ENCODE data around the gene KDM4B. TPM values are rescaled to one million over a fixed set of nuclear protein-coding genes. Genes with fewer than 3 reads are reported as not detected.

Gene KDM4B
- total RNA-seq, 2 experiments from 2014 or later = 33.9 to 35.8 TPM

DNA sequence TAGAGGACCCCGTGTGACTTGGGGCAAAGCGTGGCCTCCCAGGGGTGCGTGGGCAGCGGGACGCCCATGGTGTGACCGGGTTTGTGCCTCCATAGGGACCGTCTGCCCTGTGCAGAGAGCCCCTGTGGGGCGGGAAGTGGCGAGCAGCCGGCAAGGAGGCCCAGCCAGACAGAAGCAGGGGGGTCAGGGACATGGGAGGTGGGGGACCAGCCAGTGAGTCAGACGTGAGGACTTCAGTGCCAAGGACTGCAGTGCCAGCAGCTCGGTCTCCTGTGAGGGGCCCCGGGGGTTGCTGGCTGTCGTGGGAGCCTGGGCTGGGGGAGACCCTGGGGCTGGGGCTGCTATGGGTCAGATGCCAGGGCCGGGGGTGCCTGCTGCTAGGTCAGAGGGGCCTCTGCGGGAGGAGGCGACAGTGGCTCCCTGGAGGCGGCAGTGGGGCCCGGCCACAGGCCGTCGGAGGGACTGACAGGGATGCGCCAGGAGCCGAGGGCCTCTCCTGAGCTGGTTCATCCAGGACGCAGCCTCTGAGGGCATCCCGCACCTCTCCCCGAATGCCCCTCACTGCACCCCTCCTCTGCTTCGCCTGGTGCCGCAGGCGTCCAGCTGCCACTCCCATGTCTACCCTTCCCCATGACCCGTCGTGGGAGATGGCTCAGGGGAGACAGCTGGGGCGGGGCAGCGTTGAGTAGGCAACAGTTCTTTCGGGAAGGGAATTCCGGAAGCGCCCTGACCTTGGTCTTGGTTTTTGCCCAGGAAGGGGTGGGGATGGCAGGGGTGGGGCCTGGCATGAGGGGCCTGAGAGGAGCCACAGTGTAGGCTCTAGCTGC lies 80.0 kb downstream of the KDM4B start:
- H3K27me3 Mint-ChIP-seq = no peaks in the 10 kb centered on the region
- CTCF ChIA-PET = interaction anchor here (0.6 to 0.9 kb wide), 5 partner anchors 10 to 196 kb away, joined by 3 to 4 read pairs (median 3); no protein-coding TSS in a partner anchor
- DNase-seq (no peak), ATAC-seq (no peak)
- no peak overlapping the region for H3K27ac Mint-ChIP-seq
- no peak overlapping the region for H3K4me3 Mint-ChIP-seq
- no peaks in the 10 kb centered on the region for H3K9me3 Mint-ChIP-seq (ENCODE audit: low read depth)
- intact Hi-C loops (cut with DNase I, micrococcal nuclease) = loop anchor here in 1 of 2 experiments (1.0 to 2.0 kb wide), 4 partner anchors 105 to 530 kb away; no protein-coding TSS in a partner anchor
- POLR2A ChIA-PET = interaction anchor here (0.7 kb wide), 1 partner anchor 354 kb away, joined by 3 read pairs; no protein-coding TSS in a partner anchor
- peaks cover 2% of the 10 kb centered on the region for H3K4me1 Mint-ChIP-seq
- H3K36me3 Mint-ChIP-seq (ENCODE audit: low read depth) = no peaks in the 10 kb centered on the region

DNA sequence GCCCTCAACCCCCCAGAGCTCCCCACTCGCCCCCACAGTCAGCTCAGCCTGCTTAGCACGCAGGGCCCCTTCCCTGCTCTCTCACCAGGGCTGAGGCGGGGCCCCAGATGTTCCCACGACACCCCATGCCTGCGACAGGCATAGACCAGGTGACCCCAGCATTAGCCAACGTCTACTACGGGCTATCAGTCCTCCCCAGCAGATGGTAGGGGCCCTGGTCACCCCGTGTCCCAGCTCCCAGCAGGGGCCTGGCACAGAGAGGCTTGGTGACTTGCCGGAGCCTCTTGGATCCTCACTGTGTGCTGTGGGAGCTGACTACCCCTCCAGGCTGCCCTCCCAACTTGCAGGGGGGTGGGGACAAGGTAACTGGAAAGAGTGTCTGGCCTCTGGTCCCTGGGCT lies 80.6 kb downstream of the KDM4B start:
- H3K27me3 Mint-ChIP-seq = no peaks in the 10 kb centered on the region
- DNase-seq = no peak
- no peaks in the 10 kb centered on the region for H3K9me3 Mint-ChIP-seq (ENCODE audit: low read depth)
- intact Hi-C loops (cut with DNase I, micrococcal nuclease) = loop anchor here in 1 of 2 experiments (2.0 kb wide), 1 partner anchor 529 kb away; no protein-coding TSS in a partner anchor
- H3K36me3 Mint-ChIP-seq (ENCODE audit: low read depth) = no peaks in the 10 kb centered on the region
- POLR2A ChIA-PET = interaction anchor here (0.7 kb wide), 1 partner anchor 354 kb away, joined by 3 read pairs; no protein-coding TSS in a partner anchor
- no peak overlapping the region for H3K27ac Mint-ChIP-seq
- CTCF ChIA-PET = interaction anchor here (0.7 to 1.1 kb wide), 4 partner anchors 11 to 195 kb away, joined by 3 to 4 read pairs (median 3); partner anchors contain the start of gene PLIN3
- H3K4me3 Mint-ChIP-seq = no peak overlapping the region
- no peak for ATAC-seq
- peaks cover 2% of the 10 kb centered on the region for H3K4me1 Mint-ChIP-seq

DNA sequence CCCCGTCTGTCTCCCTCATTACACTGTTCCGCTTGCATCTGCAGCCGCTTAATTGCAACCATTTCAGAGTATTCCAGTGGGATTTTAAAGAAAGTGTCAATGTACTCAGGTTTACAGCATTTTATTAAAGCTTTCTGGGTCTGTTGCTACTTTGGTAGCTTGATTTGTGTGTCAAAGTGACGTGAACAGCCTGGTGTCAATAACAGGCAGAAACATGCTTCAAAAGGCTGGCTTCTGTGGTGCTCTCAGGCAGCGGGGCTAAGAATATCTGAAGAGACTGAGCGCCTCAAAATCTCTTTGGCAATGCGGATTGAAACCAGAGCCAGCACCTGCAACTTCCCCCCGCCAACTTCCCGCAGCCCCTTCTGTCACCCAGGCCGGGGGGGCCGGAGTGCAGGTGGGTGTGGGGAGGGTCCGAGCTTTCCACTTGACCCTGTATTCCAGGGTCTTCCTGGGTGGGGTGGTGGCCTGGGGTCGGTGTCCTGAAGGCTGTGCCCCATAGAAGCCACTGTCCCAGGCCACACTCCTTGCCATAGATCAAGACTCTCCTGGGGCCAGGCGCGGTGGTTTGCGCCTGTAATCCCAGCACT lies 81.2 kb downstream of the KDM4B start:
- H3K27ac Mint-ChIP-seq = no peak overlapping the region
- H3K4me1 Mint-ChIP-seq = peaks cover 2% of the 10 kb centered on the region
- H3K36me3 Mint-ChIP-seq (ENCODE audit: low read depth) = no peaks in the 10 kb centered on the region
- ATAC-seq (no peak), DNase-seq (no peak)
- intact Hi-C loops (cut with DNase I, micrococcal nuclease) = loop anchor here in 1 of 2 experiments (5.0 kb wide), 1 partner anchor 102 kb away; no protein-coding TSS in a partner anchor
- H3K27me3 Mint-ChIP-seq = no peaks in the 10 kb centered on the region
- no peaks in the 10 kb centered on the region for H3K9me3 Mint-ChIP-seq (ENCODE audit: low read depth)
- CTCF ChIA-PET = interaction anchor here (0.9 to 1.1 kb wide), 3 partner anchors 11 to 183 kb away, joined by 3 to 4 read pairs (median 3); partner anchors contain the start of gene PLIN3
- H3K4me3 Mint-ChIP-seq = no peak overlapping the region
- POLR2A ChIA-PET = no interaction called here

DNA sequence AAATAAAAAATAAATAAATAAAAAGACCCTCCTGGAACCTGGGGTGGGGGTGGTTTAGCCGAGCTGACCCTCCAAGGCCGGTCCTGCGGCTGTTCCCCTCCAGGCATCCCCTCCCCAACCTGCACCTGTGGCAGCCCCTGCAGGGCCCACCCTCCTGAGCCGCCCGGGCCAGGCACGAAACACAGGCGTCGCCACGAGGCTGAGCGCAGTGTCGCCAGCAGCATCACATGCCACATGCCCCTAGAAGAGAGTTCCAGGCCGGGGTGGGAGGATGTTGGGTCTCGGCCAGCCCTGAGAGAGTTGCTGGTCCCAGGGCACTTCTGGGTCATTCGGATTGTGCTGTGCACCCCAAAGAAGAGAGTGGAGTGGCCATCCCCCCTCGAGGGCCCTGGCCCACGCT lies 82.0 kb downstream of the KDM4B start:
- CTCF ChIA-PET = no interaction called here
- Mint-ChIP-seq H3K9me3 (ENCODE audit: low read depth) (no peaks in the 10 kb centered on the region), H3K36me3 (ENCODE audit: low read depth) (no peaks in the 10 kb centered on the region), H3K4me3 (no peak overlapping the region), H3K27me3 (no peaks in the 10 kb centered on the region), H3K27ac (no peak overlapping the region), H3K4me1 (peaks cover 2% of the 10 kb centered on the region)
- intact Hi-C loops (cut with DNase I, micrococcal nuclease) = loop anchor here in 1 of 2 experiments (5.0 kb wide), 1 partner anchor 101 kb away; no protein-coding TSS in a partner anchor
- ATAC-seq (no peak), DNase-seq (no peak)
- POLR2A ChIA-PET = no interaction called here

DNA sequence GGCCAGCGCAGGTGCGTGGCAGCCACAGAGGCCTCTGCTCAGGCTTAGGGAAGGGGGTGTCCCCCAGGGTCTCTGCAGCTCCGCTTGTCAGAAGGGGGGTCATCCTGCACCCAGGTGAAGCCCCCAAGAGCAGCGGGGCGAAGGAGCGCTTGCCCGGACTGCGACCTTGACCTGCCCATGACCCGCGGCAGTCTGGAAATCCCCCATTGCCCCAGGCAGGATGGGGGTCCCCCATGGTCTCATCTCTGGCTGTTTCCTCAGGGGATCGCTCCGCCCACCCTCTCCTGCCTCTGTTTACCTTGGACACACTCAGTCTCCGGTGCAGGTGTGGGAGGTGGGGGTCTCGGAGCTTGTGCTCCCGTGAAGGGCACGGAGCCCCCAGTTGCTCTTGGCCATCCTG lies 82.7 kb downstream of the KDM4B start:
- intact Hi-C loops (cut with DNase I, micrococcal nuclease) = loop anchor here in 1 of 2 experiments (5.0 kb wide), 1 partner anchor 101 kb away; no protein-coding TSS in a partner anchor
- ChIA-PET CTCF (no interaction called here), POLR2A (no interaction called here)
- no peak overlapping the region for H3K4me3 Mint-ChIP-seq
- no peak overlapping the region for H3K27ac Mint-ChIP-seq
- DNase-seq (no peak), ATAC-seq (no peak)
- H3K4me1 Mint-ChIP-seq = peaks cover 2% of the 10 kb centered on the region
- no peaks in the 10 kb centered on the region for H3K9me3 Mint-ChIP-seq (ENCODE audit: low read depth)
- no peaks in the 10 kb centered on the region for H3K27me3 Mint-ChIP-seq
- H3K36me3 Mint-ChIP-seq (ENCODE audit: low read depth) = peaks cover 1% of the 10 kb centered on the region

DNA sequence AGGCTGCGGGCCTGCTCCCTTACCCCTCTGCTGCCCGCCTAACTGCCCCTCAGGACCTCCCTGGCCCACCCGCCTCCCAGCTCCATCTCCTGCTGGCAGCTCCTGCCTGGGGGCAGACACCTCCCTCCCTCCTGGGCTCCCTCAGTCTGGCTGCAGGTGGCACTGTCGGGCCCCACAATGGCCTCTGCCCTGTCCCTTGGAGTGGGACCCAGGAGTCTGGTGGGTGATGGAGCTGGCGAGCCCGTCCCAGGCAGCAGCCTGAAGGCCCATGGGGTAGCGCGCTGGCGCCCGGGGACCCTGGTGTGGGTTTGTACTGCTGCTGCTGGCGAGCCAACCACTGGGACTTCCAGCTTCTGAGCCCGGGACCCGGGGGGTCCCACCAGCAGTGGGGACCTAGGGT lies 83.6 kb downstream of the KDM4B start:
- peaks cover 1% of the 10 kb centered on the region for H3K36me3 Mint-ChIP-seq (ENCODE audit: low read depth)
- no peaks in the 10 kb centered on the region for H3K9me3 Mint-ChIP-seq (ENCODE audit: low read depth)
- no peak overlapping the region for H3K27ac Mint-ChIP-seq
- H3K27me3 Mint-ChIP-seq = no peaks in the 10 kb centered on the region
- POLR2A ChIA-PET = no interaction called here
- CTCF ChIA-PET = no interaction called here
- ATAC-seq = no peak
- H3K4me1 Mint-ChIP-seq = peaks cover 2% of the 10 kb centered on the region
- no peak for DNase-seq
- no peak overlapping the region for H3K4me3 Mint-ChIP-seq
- intact Hi-C loops (cut with DNase I, micrococcal nuclease) = loop anchor here in 1 of 2 experiments (5.0 kb wide), 1 partner anchor 100 kb away; no protein-coding TSS in a partner anchor

DNA sequence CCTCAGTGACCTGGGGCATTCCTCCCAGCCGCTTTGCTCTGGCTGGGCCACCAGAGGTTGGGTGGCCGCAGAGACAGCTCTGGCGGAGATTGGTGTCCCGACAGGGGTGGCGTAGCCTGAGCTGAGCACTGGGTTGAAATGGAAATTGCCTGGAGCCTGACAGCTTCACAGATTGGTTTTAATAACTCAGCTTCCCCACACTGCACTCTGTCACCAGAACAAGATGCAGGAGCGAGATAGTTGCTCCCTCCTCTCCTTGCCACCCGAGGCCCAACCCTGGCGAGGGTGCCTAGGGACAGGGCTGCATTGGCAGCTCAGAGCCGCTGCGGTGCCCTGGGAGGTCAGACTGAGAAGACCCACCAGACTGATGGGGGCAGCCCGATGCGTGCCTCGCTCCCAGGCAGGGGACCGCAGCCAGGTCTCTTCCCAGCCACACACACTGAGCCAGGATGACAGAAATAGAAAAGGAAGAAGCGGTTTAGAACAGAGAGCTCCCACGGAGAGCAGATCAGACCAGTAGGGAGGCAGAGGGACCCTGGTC lies 84.1 kb downstream of the KDM4B start:
- Mint-ChIP-seq H3K36me3 (ENCODE audit: low read depth) (peaks cover 3% of the 10 kb centered on the region), H3K9me3 (ENCODE audit: low read depth) (no peaks in the 10 kb centered on the region), H3K4me3 (no peak overlapping the region), H3K27me3 (no peaks in the 10 kb centered on the region), H3K27ac (no peak overlapping the region), H3K4me1 (peaks cover 2% of the 10 kb centered on the region)
- no peak for DNase-seq
- intact Hi-C loops (cut with DNase I, micrococcal nuclease) = loop anchor here in 1 of 2 experiments (5.0 kb wide), 1 partner anchor 99 kb away; no protein-coding TSS in a partner anchor
- ChIA-PET POLR2A (no interaction called here), CTCF (interaction anchor here (0.6 kb wide), 1 partner anchor 425 kb away, joined by 3 read pairs; no protein-coding TSS in a partner anchor)
- ATAC-seq = no peak

DNA sequence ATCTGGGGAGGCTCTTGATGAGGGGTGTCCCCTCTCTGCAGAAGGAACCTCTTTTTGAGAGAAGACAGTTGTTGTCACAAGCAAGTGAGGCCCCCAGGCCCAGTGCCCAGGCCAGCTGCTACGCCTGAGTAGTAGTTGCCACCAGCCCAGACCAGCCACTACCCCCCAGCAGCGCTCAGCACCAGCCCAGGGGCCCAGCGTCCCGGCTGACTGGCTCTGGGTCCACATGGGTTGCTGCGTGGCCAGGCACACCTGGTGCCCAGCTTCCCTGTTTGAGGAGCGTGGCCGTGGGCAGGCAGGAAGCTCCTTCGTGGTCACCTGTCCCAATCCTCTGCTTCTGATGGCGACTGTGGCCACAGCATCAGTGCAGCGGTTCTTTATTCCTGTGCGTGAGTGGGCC lies 84.7 kb downstream of the KDM4B start:
- Mint-ChIP-seq H3K36me3 (ENCODE audit: low read depth) (peaks cover 3% of the 10 kb centered on the region), H3K27ac (no peak overlapping the region), H3K4me1 (no peaks in the 10 kb centered on the region), H3K9me3 (ENCODE audit: low read depth) (no peaks in the 10 kb centered on the region), H3K4me3 (no peak overlapping the region), H3K27me3 (no peaks in the 10 kb centered on the region)
- DNase-seq (no peak), ATAC-seq (no peak)
- ChIA-PET CTCF (interaction anchor here (0.6 kb wide), 1 partner anchor 424 kb away, joined by 3 read pairs; no protein-coding TSS in a partner anchor), POLR2A (no interaction called here)
- intact Hi-C loops (cut with DNase I, micrococcal nuclease) = loop anchor here in 1 of 2 experiments (5.0 kb wide), 1 partner anchor 99 kb away; no protein-coding TSS in a partner anchor

DNA sequence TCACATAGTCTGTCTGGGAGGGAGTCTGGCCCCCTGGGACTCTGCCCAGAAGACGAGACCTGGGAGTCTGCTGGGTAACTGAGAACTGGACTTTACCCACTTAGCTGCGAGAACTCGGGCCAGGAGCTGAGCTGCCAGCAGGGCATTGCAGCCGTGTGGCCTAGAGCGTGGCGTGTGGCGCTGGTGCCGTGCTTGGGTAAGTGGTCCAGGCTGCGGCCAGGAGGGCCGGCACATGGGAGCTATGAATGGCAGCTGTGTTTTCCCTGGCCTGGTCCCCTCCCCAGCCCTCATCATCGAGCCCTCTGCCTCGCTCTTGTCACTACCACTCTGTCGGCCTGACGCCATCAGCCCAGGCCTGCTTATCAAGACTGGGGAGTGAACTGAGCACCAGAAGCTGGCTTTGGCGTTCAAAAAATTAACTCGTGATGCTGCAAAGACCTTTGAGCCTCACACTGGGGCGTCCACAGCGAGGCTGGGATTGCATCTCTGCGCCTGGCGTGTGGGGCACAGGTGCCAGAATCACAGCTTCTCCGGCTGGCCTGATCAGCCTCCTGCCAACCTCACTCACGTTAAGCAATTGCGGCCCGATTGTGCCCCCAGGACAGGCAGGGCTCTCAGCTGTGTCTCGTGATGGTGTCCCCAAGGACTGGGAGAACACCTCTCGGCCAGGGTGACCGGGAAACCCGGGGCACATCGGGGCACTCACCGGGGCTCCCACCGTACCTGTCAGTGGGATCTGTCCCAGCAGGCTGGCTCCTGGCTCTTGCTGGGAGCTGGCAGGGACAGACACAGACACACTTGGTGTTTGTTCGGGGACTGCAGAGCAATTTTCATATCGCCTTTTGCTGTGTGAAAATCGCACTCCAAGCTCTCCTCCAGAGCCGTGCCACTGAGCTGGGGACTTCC lies 85.9 kb downstream of the KDM4B start:
- POLR2A ChIA-PET = no interaction called here
- DNase-seq = no peak
- CTCF ChIA-PET = interaction anchor here (0.5 kb wide), 1 partner anchor 968 kb away, joined by 3 read pairs; no protein-coding TSS in a partner anchor
- Mint-ChIP-seq H3K9me3 (ENCODE audit: low read depth) (no peaks in the 10 kb centered on the region), H3K4me3 (no peak overlapping the region), H3K27ac (no peak overlapping the region), H3K27me3 (no peaks in the 10 kb centered on the region), H3K4me1 (no peaks in the 10 kb centered on the region), H3K36me3 (ENCODE audit: low read depth) (peaks cover 3% of the 10 kb centered on the region)
- intact Hi-C loops (cut with DNase I, micrococcal nuclease) = loop anchor here in 1 of 2 experiments (5.0 kb wide), 1 partner anchor 97 kb away; no protein-coding TSS in a partner anchor
- no peak for ATAC-seq

DNA sequence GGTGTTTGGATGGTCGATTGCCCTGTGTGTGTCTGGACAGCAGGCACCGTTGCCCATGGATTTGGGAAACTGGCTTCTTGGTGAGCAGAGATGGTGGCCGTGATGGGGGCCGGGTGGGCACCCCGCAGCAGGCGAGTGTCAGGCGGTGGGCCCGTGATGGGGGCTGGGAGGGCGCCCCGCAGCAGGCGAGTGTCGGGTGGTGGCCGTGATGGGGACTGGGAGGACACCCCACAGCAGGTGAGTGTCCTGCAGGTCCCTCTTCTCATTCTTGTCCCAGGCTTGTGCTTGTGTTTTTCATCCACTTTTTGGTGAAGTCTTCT lies 86.5 kb downstream of the KDM4B start:
- Mint-ChIP-seq H3K27ac (no peak overlapping the region), H3K9me3 (ENCODE audit: low read depth) (no peaks in the 10 kb centered on the region), H3K4me3 (no peak overlapping the region), H3K4me1 (no peaks in the 10 kb centered on the region), H3K36me3 (ENCODE audit: low read depth) (peaks cover 3% of the 10 kb centered on the region), H3K27me3 (no peaks in the 10 kb centered on the region)
- DNase-seq = no peak
- intact Hi-C loops (cut with DNase I, micrococcal nuclease) = no loop called here
- ATAC-seq = no peak
- ChIA-PET CTCF (no interaction called here), POLR2A (no interaction called here)

DNA sequence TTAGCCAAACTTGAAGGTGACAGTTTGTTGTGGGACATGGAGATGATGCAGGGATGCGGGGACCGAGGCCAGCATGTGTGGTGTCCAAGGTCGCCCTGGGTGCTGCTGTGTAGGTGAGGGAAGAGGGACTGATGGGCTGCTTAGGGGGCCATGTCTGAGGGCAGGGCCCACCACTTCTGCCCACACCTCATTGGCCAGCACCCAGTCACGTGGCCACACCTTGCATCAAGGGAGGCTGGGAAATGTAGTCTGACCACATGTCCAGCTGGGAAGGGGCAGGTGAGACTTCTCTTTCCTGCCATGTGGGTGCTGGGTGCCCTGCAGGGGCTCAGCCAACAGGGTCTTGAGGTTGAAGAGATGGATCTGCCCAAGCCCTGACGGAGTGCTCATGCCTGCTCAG lies 88.9 kb downstream of the KDM4B start:
- Mint-ChIP-seq H3K9me3 (ENCODE audit: low read depth) (peaks cover 6% of the 10 kb centered on the region), H3K36me3 (ENCODE audit: low read depth) (peaks cover 22% of the 10 kb centered on the region), H3K27me3 (no peaks in the 10 kb centered on the region), H3K4me3 (no peak overlapping the region), H3K4me1 (no peaks in the 10 kb centered on the region), H3K27ac (no peak overlapping the region)
- POLR2A ChIA-PET = no interaction called here
- CTCF ChIA-PET = no interaction called here
- no peak for ATAC-seq
- DNase-seq = no peak
- intact Hi-C loops (cut with DNase I, micrococcal nuclease) = no loop called here
